ENCODE data around the gene LRGUK.

GRCh38 chr7:134088199-134088598, 38.9 kb upstream of the LRGUK start:
- TF ChIP-seq CTCF (IDR thresholded peaks at IDR 0.05) (no peak), POLR2A (IDR thresholded peaks at IDR 0.05) (no peak)

Data from esophagus squamous epithelium (tissue), 4 donors.